PFSK-1 (cell line): ENCODE measurements around the gene EPN1.

Experiments used
- POLR2AphosphoS5 ChIP-seq: IDR thresholded peaks from 2 replicates; pipeline ENCODE4 v1.6.1; 2012; ENCODE audit warnings: low read depth, mild to moderate bottlenecking, control low read depth, low read length, moderate library complexity
- SIN3A ChIP-seq: IDR thresholded peaks from 2 replicates; pipeline ENCODE4 v1.6.1; 2012; ENCODE audit warnings: mild to moderate bottlenecking, low read length, moderate library complexity, borderline replicate concordance; ENCODE audit not compliant: insufficient read depth
- TF ChIP-seq, protein P1 (sequence below), 2 experiments: IDR thresholded peaks; 2 replicates each; pipeline versions ENCODE4 v1.6.1 to v1.8.0; 2011 to 2012; ENCODE audit warnings: low read depth in 2 of 2, low read length in 2 of 2, control low read depth in 1 of 2, inconsistent platforms in 1 of 2, mild to moderate bottlenecking in 1 of 2, moderate library complexity in 1 of 2; ENCODE audit not compliant: insufficient read depth in 1 of 2

DNA sequence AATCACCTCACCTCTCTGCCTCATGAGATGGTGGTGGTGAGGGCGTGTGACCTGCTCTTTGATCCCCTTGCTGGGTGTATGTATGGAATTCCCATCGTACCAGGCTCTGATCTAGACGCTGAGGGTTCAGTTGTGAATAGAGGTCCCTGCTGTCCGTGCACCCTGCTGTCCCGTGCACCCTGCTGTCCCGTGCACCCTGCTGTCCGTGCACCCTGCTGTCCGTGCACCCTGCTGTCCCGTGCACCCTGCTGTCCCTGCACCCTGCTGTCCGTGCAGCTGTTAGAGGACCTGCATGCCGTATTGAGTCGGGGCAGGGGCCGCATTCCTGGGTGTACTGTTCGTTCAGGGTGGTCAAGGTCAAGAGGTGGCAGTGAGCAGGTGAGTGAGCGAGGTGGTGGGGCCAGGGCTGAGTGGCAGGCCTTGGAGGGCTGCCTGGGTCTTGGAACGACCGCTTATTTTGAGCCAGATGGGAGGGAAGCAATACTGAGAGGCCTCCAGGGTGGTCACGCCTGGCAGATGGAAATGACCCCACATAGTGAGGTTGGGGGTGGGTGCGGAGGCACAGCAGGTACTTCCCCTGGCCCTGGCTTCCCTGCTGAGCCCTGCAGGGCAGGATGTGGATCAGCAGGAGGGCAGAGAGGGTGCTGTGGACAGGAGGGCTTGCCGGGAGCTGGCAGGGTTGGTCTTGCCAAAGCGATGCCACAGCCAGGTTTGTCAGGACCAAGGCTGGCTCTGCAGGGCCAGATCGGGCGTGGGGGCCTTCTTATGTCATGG is 4.6 kb upstream of the EPN1 start:
- no peak for TF ChIP-seq SIN3A
- no peak for TF ChIP-seq POLR2AphosphoS5
- TF ChIP-seq, protein P1, sequence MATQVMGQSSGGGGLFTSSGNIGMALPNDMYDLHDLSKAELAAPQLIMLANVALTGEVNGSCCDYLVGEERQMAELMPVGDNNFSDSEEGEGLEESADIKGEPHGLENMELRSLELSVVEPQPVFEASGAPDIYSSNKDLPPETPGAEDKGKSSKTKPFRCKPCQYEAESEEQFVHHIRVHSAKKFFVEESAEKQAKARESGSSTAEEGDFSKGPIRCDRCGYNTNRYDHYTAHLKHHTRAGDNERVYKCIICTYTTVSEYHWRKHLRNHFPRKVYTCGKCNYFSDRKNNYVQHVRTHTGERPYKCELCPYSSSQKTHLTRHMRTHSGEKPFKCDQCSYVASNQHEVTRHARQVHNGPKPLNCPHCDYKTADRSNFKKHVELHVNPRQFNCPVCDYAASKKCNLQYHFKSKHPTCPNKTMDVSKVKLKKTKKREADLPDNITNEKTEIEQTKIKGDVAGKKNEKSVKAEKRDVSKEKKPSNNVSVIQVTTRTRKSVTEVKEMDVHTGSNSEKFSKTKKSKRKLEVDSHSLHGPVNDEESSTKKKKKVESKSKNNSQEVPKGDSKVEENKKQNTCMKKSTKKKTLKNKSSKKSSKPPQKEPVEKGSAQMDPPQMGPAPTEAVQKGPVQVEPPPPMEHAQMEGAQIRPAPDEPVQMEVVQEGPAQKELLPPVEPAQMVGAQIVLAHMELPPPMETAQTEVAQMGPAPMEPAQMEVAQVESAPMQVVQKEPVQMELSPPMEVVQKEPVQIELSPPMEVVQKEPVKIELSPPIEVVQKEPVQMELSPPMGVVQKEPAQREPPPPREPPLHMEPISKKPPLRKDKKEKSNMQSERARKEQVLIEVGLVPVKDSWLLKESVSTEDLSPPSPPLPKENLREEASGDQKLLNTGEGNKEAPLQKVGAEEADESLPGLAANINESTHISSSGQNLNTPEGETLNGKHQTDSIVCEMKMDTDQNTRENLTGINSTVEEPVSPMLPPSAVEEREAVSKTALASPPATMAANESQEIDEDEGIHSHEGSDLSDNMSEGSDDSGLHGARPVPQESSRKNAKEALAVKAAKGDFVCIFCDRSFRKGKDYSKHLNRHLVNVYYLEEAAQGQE (IDR thresholded peaks at IDR 0.05; ENCODE audit: insufficient read depth in 1 of 2, low read depth in 2 of 2, low read length in 2 of 2) = no peak
